ENCODE measurements around the gene CPEB1. TPM values are rescaled to one million over a fixed set of nuclear protein-coding genes. Genes with fewer than 3 reads are reported as not detected.

The CPEB1 gene
- 1.0 and 1.5 TPM in 2 replicates for total RNA-seq (2021)
- long read RNA-seq, partial matches to known transcripts: 0 of 9 reads
- long read RNA-seq, other reads (novel, unspliced or antisense): 9 of 9 reads

- no peaks in the 10 kb centered on the region for H3K4me1 ChIP-seq (ENCODE audit: insufficient read depth, low read length)
- no peak within 1 kb of the TSS for H2BK20ac ChIP-seq (ENCODE audit: low read depth, low read length, poor library complexity, severe bottlenecking)
- H3K27me3 ChIP-seq (ENCODE audit: insufficient read depth, low read length): peaks cover 23% of the 10 kb centered on the region; the same call in 1 of the 2 replicates
- peaks cover 0 to 2% (median 0%) of the 10 kb centered on the region in 3 experiments; a peak in 2 of 7 replicates for H3K36me3 Mint-ChIP-seq (ENCODE audit: insufficient read depth in 1 of 3, low read depth in 3 of 3)
- no peak within 1 kb of the TSS for H4K5ac ChIP-seq (ENCODE audit: insufficient read length, low read depth, low read length)
- no peak within 1 kb of the TSS for H4K8ac ChIP-seq (replicated peaks; ENCODE audit: insufficient read length, low read depth, low read length)
- peak; percentile 29; the same call in 1 of the 3 replicates for TF ChIP-seq CTCF (conservative IDR thresholded peaks at IDR 0.05)
- no peak within 1 kb of the TSS for H3K18ac ChIP-seq (ENCODE audit: insufficient read length, low read depth, low read length)
- H3K4me3 Mint-ChIP-seq: peak within 1 kb of the TSS; percentile 56 to 77
- H3K14ac ChIP-seq (ENCODE audit: insufficient read depth, low read length): no peak within 1 kb of the TSS; the same call in 1 of the 2 replicates
- no peak within 1 kb of the TSS for H3K27ac ChIP-seq (ENCODE audit: insufficient read length, low read depth, low read length)
- H3K27me3 Mint-ChIP-seq (ENCODE audit: low read depth): peaks cover 81% of the 10 kb centered on the region
- H4K91ac ChIP-seq (ENCODE audit: insufficient read length, low read depth, low read length): no peak within 1 kb of the TSS
- H3T11ph ChIP-seq (ENCODE audit: low read length): no peak within 1 kb of the TSS
- no peak within 1 kb of the TSS; a peak in 1 of 7 replicates for H3K27ac Mint-ChIP-seq
- H4K20me1 ChIP-seq (ENCODE audit: control insufficient read depth, insufficient read depth, insufficient read length): no peaks in the 10 kb centered on the region
- no peaks in the 10 kb centered on the region for H3K9me3 ChIP-seq (ENCODE audit: control insufficient read depth, low read depth, low read length)
- H2BK120ac ChIP-seq (ENCODE audit: low read depth, low read length, poor library complexity, severe bottlenecking): no peak within 1 kb of the TSS
- H3K23me2 ChIP-seq (ENCODE audit: insufficient read length, low read depth, low read length, poor library complexity, severe bottlenecking): peaks cover 2% of the 10 kb centered on the region
- no peak within 1 kb of the TSS for H2AK5ac ChIP-seq (ENCODE audit: insufficient read length, low read length)
- no peak within 1 kb of the TSS for H2AFZ ChIP-seq (ENCODE audit: low read length)
- no peaks in the 10 kb centered on the region for H3K79me1 ChIP-seq (ENCODE audit: insufficient read depth, low read depth, low read length, poor library complexity, severe bottlenecking)
- H3K56ac ChIP-seq (ENCODE audit: insufficient read length, low read depth, low read length): no peak within 1 kb of the TSS
- WGBS (ENCODE audit: extremely low coverage, insufficient read length, low lambda C conversion rate): no CpG with 5 or more reads among the region's 96 CpGs
- no peak within 1 kb of the TSS for H2BK5ac ChIP-seq (ENCODE audit: insufficient read length, low read length)
- H3K4me2 ChIP-seq (ENCODE audit: insufficient read depth, insufficient read length, low read length): peak within 1 kb of the TSS; percentile 66
- no peak within 1 kb of the TSS for H3K9ac ChIP-seq (ENCODE audit: extremely low read depth, insufficient read length, low read length)
- H2BK15ac ChIP-seq (ENCODE audit: low read depth, low read length): no peak within 1 kb of the TSS
- peak; percentile 52 for DNase-seq
- peaks cover 16 to 18% of the 10 kb centered on the region in 2 experiments for H3K4me1 Mint-ChIP-seq
- peaks cover 0 to 4% of the 10 kb centered on the region in 2 experiments; a peak in 2 of 5 replicates for H3K9me3 Mint-ChIP-seq
- H3K23ac ChIP-seq (ENCODE audit: insufficient read length, low read depth, low read length): no peak within 1 kb of the TSS
- H3K4ac ChIP-seq (ENCODE audit: low read depth, low read length): no peak within 1 kb of the TSS
- no peak within 1 kb of the TSS for H2BK12ac ChIP-seq (ENCODE audit: insufficient read length, low read depth, low read length)
- no peaks in the 10 kb centered on the region for H3K79me2 ChIP-seq (ENCODE audit: insufficient read depth, low read length)
Observed at GRCh38 chr15:82647045-82647834, at the start of gene CPEB1. CPEB1 (minus strand) TSS chr15:82647363; CDS start chr15:82628459, 18,904 bp downstream.

Data from H9 (cell line).